ENCODE measurements around the gene DNAJC15.

DNA sequence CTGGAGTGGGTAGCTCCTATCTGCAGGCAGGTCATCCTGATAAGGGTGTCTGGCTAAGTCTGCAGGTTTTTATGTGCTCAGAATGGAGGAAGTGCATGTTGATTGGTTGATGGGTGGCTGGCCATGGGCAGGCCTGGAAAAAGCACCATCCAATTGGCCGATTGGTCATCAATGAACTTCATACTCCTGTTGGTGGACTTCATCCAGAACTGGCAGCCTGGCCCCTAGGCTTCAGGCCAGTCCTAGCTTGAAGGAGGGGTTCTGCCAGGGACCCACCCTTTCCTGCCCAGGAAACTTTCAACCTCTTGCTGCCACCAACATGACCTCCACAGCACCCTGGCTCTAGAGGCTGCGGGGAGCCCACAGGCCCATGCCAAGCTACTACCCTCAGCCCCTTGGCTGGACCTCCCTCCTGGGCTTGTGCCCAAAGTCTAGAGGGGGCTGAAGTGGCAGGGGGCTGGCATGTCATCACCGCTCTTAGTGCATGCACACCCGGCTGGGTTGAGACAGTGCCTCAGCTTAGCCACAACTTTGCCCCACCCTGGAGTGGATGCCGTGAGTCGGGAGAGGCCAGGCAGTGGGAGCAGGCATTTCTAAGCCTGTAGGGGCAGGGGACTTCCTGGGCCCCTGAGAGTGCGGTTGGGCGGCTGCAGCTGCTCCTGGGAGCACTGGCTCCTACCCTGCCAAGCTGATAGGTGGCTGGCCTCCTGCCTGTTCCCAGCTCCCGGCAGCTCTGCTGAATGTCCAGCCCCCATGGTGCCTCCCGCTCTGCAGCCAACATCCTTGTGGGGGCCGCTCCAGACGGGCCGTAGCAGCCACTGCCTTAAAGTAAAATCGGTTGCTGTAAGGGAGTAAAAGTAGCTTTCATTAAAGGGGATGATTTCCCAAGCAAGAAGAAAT lies 13.2 kb downstream of the DNAJC15 start:
- TF ChIP-seq CTCF (conservative IDR thresholded peaks at IDR 0.05; ENCODE audit: low read depth, low read length) (no peak), EZH2 (IDR thresholded peaks at IDR 0.05; ENCODE audit: borderline replicate concordance, low read depth, low read length, poor library complexity, severe bottlenecking) (no peak)

Data from A673 (cell line).